ENCODE data around the gene TMEM87A.

TMEM87A gene

DNA sequence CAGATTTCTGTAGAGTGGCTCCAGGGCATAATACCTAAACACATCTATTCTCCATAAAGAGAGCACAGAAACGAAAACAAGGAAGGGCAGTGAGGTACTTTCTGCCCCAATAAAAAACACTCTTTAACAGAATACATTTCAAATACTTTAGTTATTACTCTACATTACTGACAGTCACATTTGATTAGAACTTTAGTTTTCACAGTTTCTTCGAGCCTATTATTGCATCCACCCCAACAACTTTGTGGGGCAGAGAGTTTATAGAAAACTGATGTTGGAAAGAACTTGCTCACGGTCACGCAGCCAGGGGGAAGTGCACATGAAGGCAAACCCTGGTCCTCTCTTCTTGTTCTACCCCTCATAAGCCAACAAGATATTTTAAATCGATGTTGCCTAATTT is 74.1 kb downstream of the TMEM87A start:
- no peak for DNase-seq

- DNase-seq: no peak
Measured at GRCh38 chr15:42198516-42198915, 74.7 kb downstream of the TMEM87A start.

- DNase-seq: no peak
Measured at GRCh38 chr15:42194513-42194912, 78.7 kb downstream of the TMEM87A start.

GRCh38 chr15:42193383-42193782 is 79.8 kb downstream of the TMEM87A start:
- no peak for DNase-seq

DNA sequence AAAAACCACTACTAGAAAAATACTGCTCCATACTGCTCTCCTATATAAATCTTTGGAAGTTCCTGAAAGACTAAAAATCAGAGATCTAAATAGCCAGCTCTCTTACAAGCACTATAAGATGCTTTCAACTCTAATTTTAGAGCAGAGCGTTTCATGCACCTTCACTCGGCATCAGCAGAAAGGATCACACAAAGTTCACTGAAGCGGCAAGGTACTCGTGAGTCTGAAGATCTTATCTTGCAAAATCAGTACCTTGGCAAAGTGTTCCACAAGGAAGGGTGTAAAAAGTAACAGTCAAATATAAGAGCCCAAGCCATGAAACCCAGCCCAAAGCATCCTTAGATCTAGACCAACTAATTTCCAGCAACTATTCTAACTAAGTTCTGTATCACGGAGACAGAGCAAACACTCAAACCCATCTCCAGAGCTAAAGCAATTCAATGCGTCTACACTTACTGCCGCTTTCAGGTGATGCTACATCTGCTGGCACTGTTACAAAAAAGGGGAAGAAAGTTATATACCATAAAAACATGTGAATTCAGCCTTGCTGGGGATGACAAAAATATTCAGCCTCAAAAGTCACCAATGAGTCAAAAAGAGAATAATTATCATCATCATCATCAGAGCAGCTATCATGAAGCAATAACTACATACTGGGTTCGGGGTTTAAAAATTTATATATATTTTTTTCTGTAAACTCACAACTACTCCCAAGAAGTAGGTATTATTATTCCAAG is 81.5 kb downstream of the TMEM87A start:
- DNase-seq: no peak

GRCh38 chr15:42190370-42190769 is 82.9 kb downstream of the TMEM87A start:
- DNase-seq: no peak

- no peak for DNase-seq
Measured at GRCh38 chr15:42185801-42186200, 87.4 kb downstream of the TMEM87A start.

DNA sequence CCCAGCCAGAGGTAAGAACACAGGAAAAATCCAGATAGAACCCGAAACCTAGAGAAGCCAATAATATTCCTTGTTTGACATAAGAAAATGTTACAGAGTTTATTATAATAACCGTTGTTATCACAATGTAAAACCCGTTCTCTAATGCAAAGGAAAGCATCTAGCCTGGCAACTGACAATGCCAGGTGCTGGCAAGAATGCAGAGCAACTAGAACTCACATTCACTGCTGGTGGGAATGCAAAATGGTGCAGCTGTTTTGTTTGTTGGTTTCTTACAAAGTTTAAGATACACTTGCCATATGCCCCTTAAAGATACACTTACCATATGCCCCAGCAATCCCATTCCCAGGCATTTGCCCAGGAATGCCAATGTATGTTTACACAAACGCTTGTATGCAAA is 88.5 kb downstream of the TMEM87A start:
- DNase-seq: no peak

- DNase-seq: no peak
Measured at GRCh38 chr15:42184296-42184695, 88.9 kb downstream of the TMEM87A start.

DNA sequence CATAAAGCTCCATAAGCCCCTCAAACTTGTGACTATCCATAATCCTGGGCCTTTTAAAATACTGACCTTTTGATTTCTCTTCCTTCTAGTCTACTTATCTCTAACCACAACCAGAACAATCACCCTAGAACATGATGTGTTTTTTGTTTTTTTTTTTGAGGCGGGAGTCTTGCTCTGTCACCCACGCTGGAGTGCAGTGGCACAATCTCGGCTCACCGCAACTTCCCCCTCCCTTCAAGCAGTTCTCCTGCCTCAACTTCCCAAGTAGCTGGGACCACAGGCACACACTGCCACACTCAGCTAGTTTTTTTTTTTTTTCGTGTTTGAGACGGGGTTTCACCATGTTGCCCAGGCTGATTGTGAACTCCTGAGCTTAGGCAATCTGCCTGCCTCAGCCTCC is 90.3 kb downstream of the TMEM87A start:
- DNase-seq: no peak

DNA sequence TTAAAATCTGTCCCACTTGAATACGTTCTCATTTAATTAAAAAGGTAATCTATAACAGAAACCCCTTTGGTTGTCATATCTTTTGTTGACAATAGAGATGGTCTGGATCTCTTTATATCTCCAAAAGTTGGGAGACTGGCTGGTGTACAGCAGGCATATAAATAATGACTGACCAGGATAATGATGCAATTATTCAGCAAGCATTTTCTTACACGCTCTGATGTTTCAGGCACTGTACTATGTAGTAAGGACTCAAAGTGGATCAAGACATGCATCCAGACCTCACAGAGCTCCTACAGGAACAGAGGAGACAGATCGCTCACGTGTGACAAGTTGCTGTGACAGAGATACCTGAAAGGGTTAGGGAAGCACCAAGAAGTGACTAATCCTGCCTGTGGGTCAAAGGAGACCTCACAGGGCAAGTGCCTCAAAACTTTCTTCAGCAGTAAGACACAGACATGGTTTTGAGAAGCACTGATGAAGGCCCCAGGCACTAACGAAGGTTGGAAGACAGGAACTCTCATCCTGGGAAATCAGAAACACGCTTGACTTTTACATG is 90.8 kb downstream of the TMEM87A start:
- no peak for DNase-seq

DNA sequence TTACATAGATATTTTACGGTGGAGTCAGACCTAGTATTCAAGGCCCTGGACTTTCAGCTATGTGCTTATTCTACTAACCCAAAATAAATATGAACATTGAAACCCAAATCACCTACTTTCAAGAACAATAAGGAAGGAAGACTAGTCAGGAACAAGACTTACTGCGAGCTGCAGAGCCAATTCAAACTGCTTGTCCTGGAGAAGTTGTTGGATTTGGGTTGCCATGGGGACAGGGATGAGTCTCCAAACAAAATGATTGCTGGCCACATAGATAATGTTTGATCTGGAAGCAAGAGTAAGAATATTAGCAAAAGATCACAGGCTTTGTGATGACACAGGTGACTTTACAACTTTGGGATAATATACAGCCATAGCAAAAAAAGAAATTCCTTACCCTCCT is 95.2 kb downstream of the TMEM87A start:
- DNase-seq: no peak

DNA sequence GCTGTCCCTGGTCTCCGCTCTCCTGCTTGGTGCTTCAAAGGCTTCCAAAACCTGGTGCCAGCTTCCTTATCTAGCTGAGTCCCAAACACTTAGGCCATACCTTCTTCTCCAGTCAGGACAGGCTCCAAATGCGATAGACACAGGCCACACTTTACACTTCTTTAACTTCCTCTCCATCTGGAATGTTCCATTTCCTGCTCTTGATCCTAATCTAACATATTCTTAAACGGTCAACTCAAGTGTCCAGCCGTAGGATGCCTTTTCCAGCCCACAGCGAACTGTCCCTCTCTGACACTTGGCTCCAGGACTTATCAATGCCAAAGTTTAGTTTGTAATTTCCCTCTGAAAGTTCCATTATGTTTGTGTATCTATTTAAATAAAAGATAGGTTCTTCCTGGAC is 97.6 kb downstream of the TMEM87A start:
- DNase-seq: no peak

DNA sequence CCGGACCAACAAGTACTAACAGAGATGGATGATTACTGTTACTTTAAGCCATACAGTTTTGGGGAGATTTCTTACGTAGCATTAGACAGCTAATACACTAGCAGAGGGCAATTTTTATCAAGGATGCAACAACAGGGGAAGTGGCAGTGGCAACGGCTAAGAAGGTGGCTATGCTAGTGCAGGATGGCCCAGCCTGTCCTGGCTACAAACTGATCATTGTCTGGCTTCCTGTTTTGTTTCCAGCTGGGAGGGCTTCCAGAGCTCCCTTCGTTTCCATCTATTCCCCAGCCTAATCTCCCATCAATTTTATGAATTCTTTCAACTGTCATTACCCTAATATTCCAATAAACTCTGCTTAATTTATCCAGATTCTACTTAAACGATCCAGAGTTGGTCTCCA is 100.8 kb downstream of the TMEM87A start:
- no peak for DNase-seq

DNA sequence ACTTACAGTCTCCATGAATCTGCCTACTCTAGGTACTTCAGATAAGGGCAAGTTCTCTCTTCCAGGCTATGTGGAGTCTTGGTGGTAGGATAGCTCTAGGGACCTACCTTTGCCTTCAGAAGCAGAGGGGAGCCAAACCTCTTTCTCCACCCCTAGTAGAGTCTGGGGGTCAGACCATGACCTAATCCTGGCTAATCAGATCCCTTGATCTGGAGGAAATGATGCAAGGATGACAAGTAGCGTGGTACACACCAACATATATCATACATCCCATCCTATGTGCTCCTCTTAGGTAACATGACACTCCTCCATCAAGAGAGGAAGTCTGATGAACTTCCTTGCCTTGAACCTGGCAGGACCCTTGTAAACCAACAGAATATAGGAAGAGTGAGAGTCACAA is 101.4 kb downstream of the TMEM87A start:
- no peak for DNase-seq

GRCh38 chr15:42171122-42171521 is 102.1 kb downstream of the TMEM87A start:
- DNase-seq: no peak

GRCh38 chr15:42166225-42166940 is 106.8 kb downstream of the TMEM87A start:
- no peak for DNase-seq

DNA sequence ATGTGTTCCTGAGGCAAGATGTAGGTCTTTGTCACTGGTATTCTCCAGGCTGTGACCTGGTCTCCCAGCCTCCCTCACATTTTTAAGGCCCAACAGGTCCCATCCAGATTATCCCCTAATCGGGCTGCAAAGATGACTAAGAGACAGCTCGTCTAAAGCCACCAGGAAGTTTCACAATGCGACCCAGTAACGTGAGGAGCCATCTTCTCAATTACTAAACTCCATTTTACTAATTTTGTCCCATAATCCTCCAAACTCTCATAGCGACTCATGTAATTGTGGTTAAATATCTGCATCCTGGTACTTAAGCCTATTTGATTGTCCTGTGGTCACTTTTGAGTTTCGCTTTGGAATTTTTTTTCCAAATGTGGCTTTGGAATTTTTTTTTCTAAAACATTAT is 108.1 kb downstream of the TMEM87A start:
- no peak for DNase-seq

DNA sequence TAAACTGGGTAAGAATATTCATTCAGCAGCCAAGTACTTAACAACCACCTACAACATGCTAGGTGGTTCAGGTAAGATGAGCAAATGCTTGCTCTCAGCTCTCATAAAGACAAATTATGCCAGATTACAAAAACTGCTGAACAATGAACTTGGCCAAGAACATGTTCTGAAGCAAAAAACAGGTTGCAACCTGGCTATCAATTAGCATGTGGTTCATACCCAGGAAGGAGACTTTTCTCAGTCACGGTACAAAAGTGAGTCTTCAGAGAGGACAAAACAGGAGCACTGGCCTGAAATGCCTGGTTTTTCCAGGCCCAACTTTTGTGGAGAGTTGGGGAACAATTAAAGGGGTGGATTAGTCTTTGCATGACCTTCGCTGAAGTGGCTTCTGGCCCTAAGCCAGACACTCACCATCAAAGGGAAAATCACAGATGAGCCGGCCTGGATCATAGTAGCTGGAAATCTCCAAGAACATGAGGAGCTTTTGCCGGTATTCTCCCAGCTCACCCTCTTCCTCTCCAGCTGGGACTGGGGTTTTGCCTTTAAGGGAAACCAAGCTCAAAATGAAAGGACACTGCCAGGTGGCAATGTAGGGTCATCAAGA is 109.2 kb downstream of the TMEM87A start:
- DNase-seq: no peak

DNA sequence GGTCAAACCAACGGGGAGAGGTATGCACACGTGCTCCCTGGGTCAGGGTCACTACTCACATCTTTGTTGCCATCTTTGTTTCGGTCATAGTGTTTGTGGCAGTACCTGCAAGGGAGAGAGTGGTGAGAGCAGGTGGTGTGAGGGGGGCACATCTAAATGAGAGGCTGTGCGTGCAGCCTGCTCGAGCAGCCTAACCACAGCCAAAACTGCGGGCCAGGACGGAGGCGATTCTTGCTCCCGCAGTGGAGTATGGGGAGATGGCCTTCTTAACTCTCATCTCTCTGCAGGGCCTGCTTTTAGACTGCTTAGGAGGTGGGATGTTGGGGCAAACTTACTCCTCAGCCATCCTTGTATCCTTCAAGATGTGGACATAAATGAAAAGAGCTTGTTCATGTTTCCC is 109.9 kb downstream of the TMEM87A start:
- no peak for DNase-seq

Data from amniotic stem cell (primary cell).